Caki2 (cell line): ENCODE results near the gene TRIM2. TPM values are rescaled to one million over a fixed set of nuclear protein-coding genes. Genes with fewer than 3 reads are reported as not detected.
A peak's percentile ranks its signal among the peaks of the same experiment; 100 is the strongest.
"Not testable (repeated sequence)": the region's sequence is repeated elsewhere in the genome, so short reads cannot be mapped to it uniquely, and the experiment has no call there.

Experiments
- DNase-seq: peaks from one replicate; pipeline ENCODE4 v3.0.0-alpha.2; 2015; ENCODE audit warnings: low read depth
- in situ Hi-C: cut with HindIII; loops from 2 replicates; pipeline ENCODE4 v1.10.0; 2016; ENCODE audit warnings: low sequenced_read_pairs, low pct_unique_long_range_greater_than_20kb, mixed read lengths
- total RNA-seq: library from RNA; depleted of rRNA; stranded (reverse); fragments of >200 nt; shearing (Covaris generic); gene quantifications from 2 replicates; pipeline ENCODE4 v1.2.3, GENCODE V29; 2014; ENCODE audit warnings: low replicate concordance

The TRIM2 gene
- total RNA-seq, 1 experiment from 2014 or later: 43.7 TPM

- DNase-seq: no peak
- in situ Hi-C loops: no loop called here
Observed at GRCh38 chr4:153185331-153185852, 18.9 kb upstream of the TRIM2 start.

- in situ Hi-C loops: no loop called here
- DNase-seq: no peak
Observed at GRCh38 chr4:153186046-153186728, 18.1 kb upstream of the TRIM2 start.

- DNase-seq: peak; percentile 61
- in situ Hi-C loops: no loop called here
Observed at GRCh38 chr4:153189016-153189801, 15.0 kb upstream of the TRIM2 start.

DNA sequence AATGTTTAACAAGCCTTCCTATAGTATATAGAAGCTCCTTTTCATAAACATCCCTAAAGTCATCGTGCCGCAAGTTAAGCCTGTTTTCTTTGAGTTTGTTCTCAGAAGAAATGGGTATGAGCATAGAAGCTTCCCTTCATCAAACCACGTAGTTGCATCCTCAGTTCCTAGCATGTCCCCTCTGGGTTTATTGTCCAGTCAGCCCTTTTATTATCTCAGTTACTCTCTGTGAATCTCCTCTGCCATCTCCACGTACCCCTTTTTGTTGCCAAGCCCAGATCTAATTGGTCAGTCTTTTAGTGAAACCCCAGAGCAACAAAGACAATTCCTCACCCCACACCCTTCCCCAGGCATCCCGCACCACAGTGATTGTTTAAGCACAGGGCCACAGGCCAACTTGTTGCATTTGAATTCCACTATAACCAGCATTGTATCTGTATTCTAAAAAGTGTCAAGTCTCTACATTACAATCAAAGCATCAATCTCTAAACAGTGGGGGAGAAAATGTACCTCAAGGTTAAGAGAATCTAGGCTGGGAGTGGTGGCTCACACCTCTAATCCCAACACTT, 12.4 kb upstream of the TRIM2 start:
- DNase-seq: no peak
- in situ Hi-C loops: no loop called here

DNA sequence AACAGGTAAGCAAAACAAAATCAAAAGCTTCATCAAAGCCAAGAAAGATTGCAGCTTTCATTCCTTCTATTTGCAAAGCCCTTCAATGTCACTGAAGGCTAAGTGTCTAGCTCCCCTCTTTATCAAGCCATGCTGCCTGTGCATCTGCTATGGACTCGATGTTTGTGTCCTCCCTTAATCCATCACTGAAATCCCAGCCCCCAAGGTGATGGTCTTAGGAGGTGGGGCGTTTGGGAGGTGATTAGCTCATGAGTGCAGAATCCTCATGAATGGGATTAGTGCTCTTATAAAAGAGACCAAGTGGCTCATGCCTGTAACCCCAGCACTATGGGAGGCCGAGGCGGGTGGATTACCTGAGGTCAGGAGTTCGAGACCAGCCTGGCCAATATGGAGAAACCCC, 6.9 kb upstream of the TRIM2 start:
- in situ Hi-C loops: no loop called here
- DNase-seq: no peak

DNA sequence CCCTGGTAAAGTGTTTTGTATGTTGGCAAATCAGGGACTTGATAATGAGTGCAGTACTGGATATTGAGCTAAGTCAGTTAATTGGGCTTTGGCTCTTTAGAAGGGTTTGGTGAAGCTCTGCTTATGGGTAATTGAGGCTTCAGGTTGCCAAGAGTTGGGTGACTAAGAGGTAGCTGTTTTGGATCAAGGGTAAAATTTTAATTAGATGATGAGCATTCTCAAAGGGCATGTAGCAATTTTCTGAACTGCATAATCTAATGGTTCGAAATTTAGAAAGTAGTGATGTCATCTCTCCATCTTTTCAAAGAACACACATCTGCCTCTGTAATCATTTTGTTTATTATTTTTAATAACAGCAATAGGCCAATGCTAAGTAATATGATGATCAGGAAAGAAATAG, 5.5 kb upstream of the TRIM2 start:
- no peak for DNase-seq
- in situ Hi-C loops: no loop called here

- in situ Hi-C loops, DNase-seq: not testable (repeated sequence)
Observed at GRCh38 chr4:153203746-153204145, 497 bp upstream of the TRIM2 start.

DNA sequence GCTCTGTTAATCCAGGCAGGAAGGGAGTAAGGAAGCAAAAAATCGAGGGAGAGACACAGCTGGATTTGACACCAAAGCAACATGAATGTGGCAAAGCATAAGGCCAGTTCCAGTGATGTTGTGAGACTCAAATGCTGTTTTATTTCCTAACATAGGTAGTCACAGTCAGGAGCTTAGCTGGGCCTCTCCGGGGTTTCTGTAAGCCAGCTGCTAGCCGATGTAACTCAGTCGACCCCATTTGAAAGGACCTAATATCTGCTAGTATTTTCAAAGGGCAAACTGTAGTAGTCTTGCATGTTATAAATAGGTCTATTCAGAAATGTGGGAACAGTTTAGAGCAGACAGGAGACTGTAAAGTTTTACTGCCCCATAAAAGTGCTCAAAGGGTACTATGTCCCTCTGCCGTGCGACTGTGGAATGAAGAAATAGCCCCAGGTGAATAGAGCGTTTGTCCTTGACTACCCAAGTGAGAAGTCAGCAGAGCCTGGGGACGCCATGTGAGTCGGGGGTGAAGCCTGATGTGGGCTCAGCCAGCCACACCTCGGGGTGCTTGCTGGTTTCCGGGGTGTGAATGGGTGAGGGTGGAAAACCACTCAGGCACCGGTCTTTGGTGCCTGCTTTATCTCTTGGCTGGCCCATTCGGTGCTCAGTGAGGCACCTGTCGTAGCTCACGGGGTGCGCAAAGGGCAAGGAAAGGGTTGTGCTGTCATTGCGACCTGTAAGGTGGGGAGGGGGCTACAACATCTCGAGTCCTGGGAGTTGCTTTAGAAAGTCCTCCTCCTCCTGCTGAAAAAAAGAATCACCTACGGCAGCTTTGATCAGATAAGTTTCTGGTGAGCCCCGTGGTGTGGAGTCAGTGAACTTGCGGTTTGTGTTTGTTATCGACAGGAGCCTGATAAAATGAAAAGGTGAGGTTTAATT, 745 bp downstream of the TRIM2 start:
- DNase-seq: peak; percentile 78
- in situ Hi-C loops: no loop called here

DNA sequence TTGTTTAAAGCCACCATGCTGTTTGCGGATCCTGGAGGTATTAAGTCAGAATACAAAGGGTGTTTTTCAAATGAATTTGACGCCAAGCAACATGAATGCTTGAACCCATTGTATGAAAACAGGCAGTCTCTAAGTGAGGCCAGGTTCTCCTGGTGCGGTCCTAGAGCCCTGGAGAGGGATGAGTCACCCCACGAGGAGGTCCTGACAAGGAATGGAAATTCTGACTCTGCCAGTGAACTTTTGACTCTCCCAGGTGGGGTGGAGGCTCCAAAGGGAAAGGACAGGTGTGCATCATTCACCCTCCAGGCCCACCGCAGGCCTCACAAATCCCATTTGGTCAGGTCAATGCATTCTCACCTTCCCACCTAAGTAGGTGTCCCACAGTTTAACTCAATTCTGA, 1.5 kb downstream of the TRIM2 start:
- DNase-seq: peak; percentile 77
- in situ Hi-C loops: no loop called here

DNA sequence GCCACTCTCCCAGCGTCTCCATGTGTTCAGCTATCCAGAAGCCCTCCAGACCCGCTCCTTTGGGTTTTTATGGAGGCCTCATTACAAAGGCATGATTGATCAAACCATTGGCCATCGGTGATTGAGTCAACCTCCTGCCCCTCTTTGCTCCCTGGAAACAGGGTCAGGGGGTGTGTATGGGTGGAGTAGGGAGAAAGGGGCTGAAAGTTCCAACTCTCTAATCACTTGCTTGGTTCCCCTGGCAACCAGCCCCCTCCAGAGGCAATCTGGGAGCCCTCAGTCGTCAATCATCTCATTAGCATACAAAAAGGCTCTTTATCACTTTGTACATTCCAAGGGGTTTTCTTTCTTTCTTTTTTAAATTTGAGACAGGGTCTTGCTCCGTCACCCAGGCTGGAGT, 2.3 kb downstream of the TRIM2 start:
- no peak for DNase-seq
- in situ Hi-C loops: no loop called here

DNA sequence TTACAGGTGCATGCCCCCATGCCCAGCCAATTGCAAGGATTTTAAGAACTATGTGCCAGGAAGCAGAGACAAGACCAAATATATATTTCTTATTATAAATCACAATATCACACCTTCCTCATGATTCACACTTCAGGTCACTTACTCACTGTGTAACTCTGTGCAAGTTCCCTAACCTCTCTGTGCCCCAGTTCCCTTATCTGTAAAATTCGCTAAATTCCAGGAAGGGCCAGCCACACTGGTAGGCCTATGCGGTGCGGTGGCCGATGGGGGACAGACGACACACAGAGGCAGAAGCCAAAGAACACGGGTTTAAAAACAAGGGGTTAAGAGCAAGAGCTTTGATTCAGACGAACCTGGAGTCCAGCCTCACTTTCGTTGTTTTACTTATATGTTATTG, 2.8 kb downstream of the TRIM2 start:
- in situ Hi-C loops: no loop called here
- no peak for DNase-seq

DNA sequence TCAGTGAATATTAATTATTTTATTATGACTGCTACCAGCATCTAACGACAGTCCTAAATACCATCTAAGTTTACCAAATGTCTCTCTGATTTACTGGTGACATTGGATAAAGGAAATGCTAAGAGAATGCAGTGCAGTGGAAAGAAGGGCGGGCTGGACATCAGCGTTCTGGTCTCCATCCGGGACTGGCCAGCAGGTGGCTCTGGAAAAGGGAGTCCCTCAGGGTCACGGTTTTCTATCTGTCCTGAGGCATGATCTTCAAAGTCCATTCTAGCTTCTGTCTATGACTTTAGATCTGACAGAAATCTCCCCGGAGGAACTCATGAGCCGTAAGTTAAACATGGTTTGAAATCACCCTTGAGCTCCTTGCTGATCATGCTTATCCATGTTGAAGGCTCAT, 3.3 kb downstream of the TRIM2 start:
- in situ Hi-C loops: no loop called here

GRCh38 chr4:153209410-153209809, 5.2 kb downstream of the TRIM2 start:
- DNase-seq: no peak
- in situ Hi-C loops: no loop called here

More for the DNA sequence above, 3.3 kb downstream of the TRIM2 start:
- peak; percentile 57 for DNase-seq

GRCh38 chr4:153210727-153211126, 6.5 kb downstream of the TRIM2 start:
- in situ Hi-C loops: no loop called here
- DNase-seq: no peak

DNA sequence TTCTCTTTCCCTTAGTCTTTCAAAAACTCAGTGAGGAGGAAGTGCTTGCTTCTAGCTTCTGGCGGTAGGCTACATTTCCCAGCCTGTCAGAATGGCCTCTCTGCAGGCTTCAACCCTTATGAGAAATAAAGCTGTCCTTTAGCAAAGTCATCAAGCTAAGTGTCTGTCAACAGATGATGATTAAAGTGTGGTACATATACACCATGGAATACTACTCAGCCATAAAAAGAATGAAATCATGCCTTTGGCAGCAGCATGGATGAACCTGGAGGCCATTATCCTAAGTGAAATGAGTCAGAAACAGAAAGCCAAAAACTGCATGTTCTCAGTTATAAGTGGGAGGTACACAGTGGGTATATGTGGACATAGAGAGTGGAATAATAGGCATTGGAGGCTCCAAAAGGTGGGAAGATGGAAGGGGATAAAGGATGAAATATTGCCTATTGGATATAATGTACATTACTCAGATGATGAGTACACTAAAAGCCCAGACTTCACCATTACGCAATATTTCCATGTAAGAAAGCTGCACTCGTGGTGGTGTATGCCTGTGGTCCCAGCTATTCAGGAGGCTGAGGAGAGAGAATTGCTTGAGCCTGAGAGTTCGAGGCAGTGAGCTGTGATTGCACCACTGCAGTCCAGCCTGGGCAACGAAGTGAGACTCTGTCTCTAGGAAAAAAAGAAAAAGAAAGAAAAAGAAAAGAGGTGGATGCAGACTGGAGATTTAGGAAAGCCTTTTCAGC, 7.9 kb downstream of the TRIM2 start:
- no peak for DNase-seq
- in situ Hi-C loops: no loop called here

DNA sequence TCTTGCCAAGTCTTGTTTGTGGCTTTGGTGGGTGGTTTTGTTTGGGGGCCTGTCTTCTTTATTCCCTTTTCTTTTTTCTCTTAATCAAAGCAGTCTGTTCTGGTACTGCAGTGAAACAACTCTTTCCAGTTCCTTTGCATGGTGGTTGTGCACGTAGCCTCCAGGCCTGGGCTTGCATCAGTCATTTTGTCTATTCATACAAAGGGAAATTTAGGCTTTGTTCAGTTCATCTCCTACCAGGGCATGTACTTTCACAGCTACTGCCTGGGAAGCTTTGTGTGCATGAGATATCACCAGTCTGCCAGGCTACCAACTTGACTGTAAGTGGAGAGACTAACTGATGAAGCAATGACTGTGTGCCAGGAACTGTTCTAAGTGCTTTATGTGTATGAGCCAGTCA, 8.5 kb downstream of the TRIM2 start:
- in situ Hi-C loops: no loop called here
- no peak for DNase-seq

DNA sequence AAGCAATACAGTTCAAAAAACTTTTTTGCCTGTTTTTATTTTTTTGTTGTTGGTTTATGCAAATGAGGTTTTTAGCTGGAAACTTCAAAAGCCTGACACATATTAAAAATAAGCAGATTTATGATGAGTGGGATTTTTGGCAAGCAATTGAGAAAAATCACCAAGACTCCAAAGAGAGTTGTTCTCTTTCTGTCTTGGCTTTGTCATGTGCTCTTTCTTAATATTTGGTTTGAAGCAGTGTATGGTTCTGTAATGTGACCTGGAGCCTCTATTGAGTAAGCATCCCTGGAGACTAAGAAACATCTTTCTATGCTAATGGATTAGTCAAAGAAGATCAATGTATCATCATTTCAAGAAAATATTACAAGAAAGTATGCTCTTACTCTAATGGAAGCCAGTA, 11.7 kb downstream of the TRIM2 start:
- in situ Hi-C loops: no loop called here
- no peak for DNase-seq

GRCh38 chr4:153216546-153216945, 12.3 kb downstream of the TRIM2 start:
- in situ Hi-C loops: no loop called here
- no peak for DNase-seq
